MM.1S (cell line): ENCODE measurements around the gene NAA10.

Source experiments
- EZH2 ChIP-seq: fragments of 300-600 bp; sonication (generic); optimal IDR thresholded peaks from 2 replicates; pipeline ENCODE3; 2017; ENCODE audit warnings: low read depth, mild to moderate bottlenecking, antibody characterized with exemption, low read length, mixed read lengths
- EZH2phosphoT487 ChIP-seq: fragments of 300-600 bp; sonication (generic); IDR thresholded peaks from 2 replicates; pipeline ENCODE4 v1.6.1; 2018; ENCODE audit warnings: antibody characterized with exemption, low read length
- TF ChIP-seq, protein P1 (sequence below): fragments of 300-600 bp; sonication (generic); IDR thresholded peaks from 2 replicates; pipeline ENCODE4 v1.5.1; 2016; ENCODE audit warnings: antibody characterized with exemption, low read length, mixed read lengths

DNA sequence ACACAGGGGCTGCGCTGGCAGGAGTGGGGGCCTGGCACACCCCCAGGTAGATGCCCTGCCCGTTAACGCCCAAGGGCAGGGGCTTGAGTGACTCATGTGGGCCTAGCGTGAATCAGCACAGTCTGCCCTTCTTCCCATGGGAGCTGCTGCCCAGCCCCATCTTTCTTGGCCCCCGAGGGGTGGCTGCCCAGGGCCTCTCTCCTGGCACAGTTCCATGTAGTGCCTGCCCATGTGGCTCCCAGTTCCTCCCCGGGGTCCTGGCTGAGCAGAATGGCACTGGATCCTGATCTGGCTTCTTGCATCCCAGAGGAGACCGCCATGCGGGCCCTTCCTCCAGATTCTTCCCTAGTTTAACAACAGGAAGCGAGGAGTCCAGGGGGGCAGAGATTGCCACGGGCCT is 32.5 kb downstream of the NAA10 start:
- TF ChIP-seq, protein P1, sequence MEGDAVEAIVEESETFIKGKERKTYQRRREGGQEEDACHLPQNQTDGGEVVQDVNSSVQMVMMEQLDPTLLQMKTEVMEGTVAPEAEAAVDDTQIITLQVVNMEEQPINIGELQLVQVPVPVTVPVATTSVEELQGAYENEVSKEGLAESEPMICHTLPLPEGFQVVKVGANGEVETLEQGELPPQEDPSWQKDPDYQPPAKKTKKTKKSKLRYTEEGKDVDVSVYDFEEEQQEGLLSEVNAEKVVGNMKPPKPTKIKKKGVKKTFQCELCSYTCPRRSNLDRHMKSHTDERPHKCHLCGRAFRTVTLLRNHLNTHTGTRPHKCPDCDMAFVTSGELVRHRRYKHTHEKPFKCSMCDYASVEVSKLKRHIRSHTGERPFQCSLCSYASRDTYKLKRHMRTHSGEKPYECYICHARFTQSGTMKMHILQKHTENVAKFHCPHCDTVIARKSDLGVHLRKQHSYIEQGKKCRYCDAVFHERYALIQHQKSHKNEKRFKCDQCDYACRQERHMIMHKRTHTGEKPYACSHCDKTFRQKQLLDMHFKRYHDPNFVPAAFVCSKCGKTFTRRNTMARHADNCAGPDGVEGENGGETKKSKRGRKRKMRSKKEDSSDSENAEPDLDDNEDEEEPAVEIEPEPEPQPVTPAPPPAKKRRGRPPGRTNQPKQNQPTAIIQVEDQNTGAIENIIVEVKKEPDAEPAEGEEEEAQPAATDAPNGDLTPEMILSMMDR: no peak
- no peak for TF ChIP-seq EZH2
- no peak for TF ChIP-seq EZH2phosphoT487
